Measurements from ENCODE around the gene SNRNP48. TPM values are rescaled to one million over a fixed set of nuclear protein-coding genes. Genes with fewer than 3 reads are reported as not detected.
A peak's percentile ranks its signal among the peaks of the same experiment; 100 is the strongest.

SNRNP48 gene
- total RNA-seq, 3 donors from 2014 or later (not counting 1 experiment from before 2014, with no cell fraction given), result 12.3 to 17.0 (median 14.0) TPM

GRCh38 chr6:7593229-7593628 is 3.2 kb downstream of the SNRNP48 start:
- H3K27me3 Mint-ChIP-seq (ENCODE audit: low read depth in 2 of 2), result no peaks in the 10 kb centered on the region
- Histone ChIP-seq H3K4me1 (ENCODE audit: control insufficient read depth, insufficient read depth, low read length) (peaks cover 8% of the 10 kb centered on the region), H3K27ac (ENCODE audit: low read length) (no peak overlapping the region), H3K36me3 (ENCODE audit: control insufficient read depth, insufficient read depth, low read length) (peaks cover 21% of the 10 kb centered on the region), H3K27me3 (ENCODE audit: control insufficient read depth, insufficient read depth, low read length) (no peaks in the 10 kb centered on the region), H3K4me3 (ENCODE audit: low read length) (no peak overlapping the region), H3K9me3 (ENCODE audit: control insufficient read depth, insufficient read depth, low read length) (no peaks in the 10 kb centered on the region)
- TF ChIP-seq, protein P1, sequence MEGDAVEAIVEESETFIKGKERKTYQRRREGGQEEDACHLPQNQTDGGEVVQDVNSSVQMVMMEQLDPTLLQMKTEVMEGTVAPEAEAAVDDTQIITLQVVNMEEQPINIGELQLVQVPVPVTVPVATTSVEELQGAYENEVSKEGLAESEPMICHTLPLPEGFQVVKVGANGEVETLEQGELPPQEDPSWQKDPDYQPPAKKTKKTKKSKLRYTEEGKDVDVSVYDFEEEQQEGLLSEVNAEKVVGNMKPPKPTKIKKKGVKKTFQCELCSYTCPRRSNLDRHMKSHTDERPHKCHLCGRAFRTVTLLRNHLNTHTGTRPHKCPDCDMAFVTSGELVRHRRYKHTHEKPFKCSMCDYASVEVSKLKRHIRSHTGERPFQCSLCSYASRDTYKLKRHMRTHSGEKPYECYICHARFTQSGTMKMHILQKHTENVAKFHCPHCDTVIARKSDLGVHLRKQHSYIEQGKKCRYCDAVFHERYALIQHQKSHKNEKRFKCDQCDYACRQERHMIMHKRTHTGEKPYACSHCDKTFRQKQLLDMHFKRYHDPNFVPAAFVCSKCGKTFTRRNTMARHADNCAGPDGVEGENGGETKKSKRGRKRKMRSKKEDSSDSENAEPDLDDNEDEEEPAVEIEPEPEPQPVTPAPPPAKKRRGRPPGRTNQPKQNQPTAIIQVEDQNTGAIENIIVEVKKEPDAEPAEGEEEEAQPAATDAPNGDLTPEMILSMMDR (IDR thresholded peaks at IDR 0.05), result no peak
- DNase-seq (no peak), ATAC-seq (no peak)
- whole genome bisulfite sequencing (ENCODE audit: insufficient coverage), result 95% methylated on average over 1 of the region's 1 CpG
- H3K4me3 Mint-ChIP-seq, result no peak overlapping the region
- H3K36me3 Mint-ChIP-seq, result no peaks in the 10 kb centered on the region
- no peaks in the 10 kb centered on the region for H3K9me3 Mint-ChIP-seq
- H3K4me1 Mint-ChIP-seq, result peaks cover 38 to 41% of the 10 kb centered on the region in 2 donors
- H3K27ac Mint-ChIP-seq, result peak overlapping the region; percentile 1 to 2
- intact Hi-C loops (cut with micrococcal nuclease), result no loop called here

DNA sequence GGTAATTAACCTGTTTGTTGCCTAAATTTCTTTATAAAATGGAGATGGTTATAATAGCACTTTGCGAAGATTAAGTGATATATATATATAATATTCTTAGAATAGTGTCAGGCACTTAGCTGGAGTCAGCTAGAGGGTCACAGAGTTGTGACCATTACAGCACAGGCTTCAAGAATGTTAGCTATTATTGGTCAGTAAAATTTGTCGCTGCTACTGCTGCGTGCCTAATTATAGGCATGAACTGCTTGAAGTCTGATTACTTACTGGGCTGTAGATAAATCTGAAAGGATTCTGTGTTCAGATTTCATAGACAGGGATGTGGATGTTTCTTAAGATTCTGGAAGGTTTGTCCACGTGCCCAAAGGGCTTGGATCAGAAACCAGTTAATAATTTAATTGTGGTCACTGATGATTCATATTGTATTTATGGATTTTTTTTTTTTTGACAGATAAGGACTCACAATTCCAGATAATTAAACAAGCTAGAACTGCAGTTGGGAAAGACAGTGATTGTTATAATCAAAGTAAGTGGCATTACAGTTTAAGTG is 4.7 kb downstream of the SNRNP48 start:
- intact Hi-C loops (cut with micrococcal nuclease), result no loop called here
- peaks cover 25% of the 10 kb centered on the region for H3K36me3 ChIP-seq (ENCODE audit: control insufficient read depth, insufficient read depth, low read length)
- Mint-ChIP-seq H3K27ac (no peak overlapping the region), H3K27me3 (ENCODE audit: low read depth in 2 of 2) (no peaks in the 10 kb centered on the region), H3K4me3 (no peak overlapping the region), H3K36me3 (no peaks in the 10 kb centered on the region), H3K9me3 (no peaks in the 10 kb centered on the region), H3K4me1 (peaks cover 32 to 35% of the 10 kb centered on the region in 2 donors)
- H3K4me3 ChIP-seq (ENCODE audit: low read length), result no peak overlapping the region
- no peak for DNase-seq
- ATAC-seq, result no peak
- no peaks in the 10 kb centered on the region for H3K27me3 ChIP-seq (ENCODE audit: control insufficient read depth, insufficient read depth, low read length)
- H3K4me1 ChIP-seq (ENCODE audit: control insufficient read depth, insufficient read depth, low read length), result peaks cover 8% of the 10 kb centered on the region
- no peaks in the 10 kb centered on the region for H3K9me3 ChIP-seq (ENCODE audit: control insufficient read depth, insufficient read depth, low read length)
- TF ChIP-seq, protein P1 (IDR thresholded peaks at IDR 0.05), result no peak
- 99% methylated on average over 3 of the region's 4 CpGs for WGBS (ENCODE audit: insufficient coverage)
- H3K27ac ChIP-seq (ENCODE audit: low read length), result no peak overlapping the region

DNA sequence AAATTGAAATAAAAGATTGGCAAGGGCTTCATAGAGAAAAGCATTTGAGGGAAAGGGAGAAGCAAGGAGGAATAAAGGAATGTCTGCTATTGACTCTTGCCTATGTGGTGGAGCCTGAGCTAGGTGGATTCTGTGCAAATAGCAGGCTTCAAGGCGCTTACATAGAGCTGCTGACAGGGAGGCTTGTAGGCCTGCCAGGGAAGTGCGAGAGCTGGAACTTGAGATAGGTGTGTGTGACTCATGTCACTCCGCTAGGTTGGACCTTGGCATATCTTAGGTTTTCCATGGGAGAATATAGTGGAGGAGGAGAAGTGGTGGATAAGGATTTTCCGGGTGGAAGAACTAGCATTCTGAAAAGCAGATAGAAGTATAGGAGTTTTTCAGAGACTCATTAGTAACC is 14.0 kb downstream of the SNRNP48 start:
- H3K4me1 ChIP-seq (ENCODE audit: control insufficient read depth, insufficient read depth, low read length), result no peaks in the 10 kb centered on the region
- H3K4me3 ChIP-seq (ENCODE audit: low read length), result no peak overlapping the region
- H3K27me3 ChIP-seq (ENCODE audit: control insufficient read depth, insufficient read depth, low read length), result no peaks in the 10 kb centered on the region
- 91% methylated on average over 4 of the region's 4 CpGs for WGBS (ENCODE audit: insufficient coverage)
- no peak overlapping the region for H3K27ac Mint-ChIP-seq
- DNase-seq, result no peak
- TF ChIP-seq, protein P1 (IDR thresholded peaks at IDR 0.05), result no peak
- H3K27me3 Mint-ChIP-seq (ENCODE audit: low read depth in 2 of 2), result no peaks in the 10 kb centered on the region
- no peaks in the 10 kb centered on the region for H3K9me3 Mint-ChIP-seq
- peaks cover 82% of the 10 kb centered on the region for H3K36me3 ChIP-seq (ENCODE audit: control insufficient read depth, insufficient read depth, low read length)
- H3K36me3 Mint-ChIP-seq, result peaks cover 42% of the 10 kb centered on the region
- intact Hi-C loops (cut with micrococcal nuclease), result no loop called here
- ATAC-seq, result no peak
- no peak overlapping the region for H3K27ac ChIP-seq (ENCODE audit: low read length)
- no peaks in the 10 kb centered on the region for H3K9me3 ChIP-seq (ENCODE audit: control insufficient read depth, insufficient read depth, low read length)
- H3K4me1 Mint-ChIP-seq, result no peaks in the 10 kb centered on the region
- H3K4me3 Mint-ChIP-seq, result no peak overlapping the region

DNA sequence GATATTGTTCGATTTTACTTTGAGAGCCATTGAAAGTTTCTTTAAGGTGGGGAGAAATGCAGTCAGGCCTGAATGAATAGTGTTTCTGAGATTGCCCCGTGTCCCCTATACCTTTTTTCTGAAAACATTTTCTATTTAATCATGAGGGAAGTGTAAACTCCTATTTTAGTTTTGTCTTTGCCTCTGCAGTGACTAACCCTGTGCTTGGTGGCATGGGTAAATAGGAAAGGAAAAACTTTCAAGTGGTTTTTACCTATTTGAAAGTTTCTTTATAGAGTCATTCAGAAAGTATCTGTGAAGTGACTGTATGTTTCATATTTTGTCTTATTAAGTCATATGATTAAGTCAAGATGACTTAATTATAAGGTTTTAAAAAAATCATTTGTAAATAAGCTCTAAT is 14.5 kb downstream of the SNRNP48 start:
- Histone ChIP-seq H3K9me3 (ENCODE audit: control insufficient read depth, insufficient read depth, low read length) (no peaks in the 10 kb centered on the region), H3K27ac (ENCODE audit: low read length) (no peak overlapping the region), H3K4me1 (ENCODE audit: control insufficient read depth, insufficient read depth, low read length) (no peaks in the 10 kb centered on the region), H3K36me3 (ENCODE audit: control insufficient read depth, insufficient read depth, low read length) (peaks cover 85% of the 10 kb centered on the region), H3K4me3 (ENCODE audit: low read length) (no peak overlapping the region), H3K27me3 (ENCODE audit: control insufficient read depth, insufficient read depth, low read length) (no peaks in the 10 kb centered on the region)
- H3K27me3 Mint-ChIP-seq (ENCODE audit: low read depth in 2 of 2), result no peaks in the 10 kb centered on the region
- no peaks in the 10 kb centered on the region for H3K4me1 Mint-ChIP-seq
- intact Hi-C loops (cut with micrococcal nuclease), result no loop called here
- TF ChIP-seq, protein P1 (IDR thresholded peaks at IDR 0.05), result no peak
- ATAC-seq (no peak), DNase-seq (no peak)
- no peaks in the 10 kb centered on the region for H3K9me3 Mint-ChIP-seq
- H3K36me3 Mint-ChIP-seq, result peaks cover 42% of the 10 kb centered on the region
- H3K4me3 Mint-ChIP-seq, result no peak overlapping the region
- WGBS (ENCODE audit: insufficient coverage), result 100% methylated on average over 1 of the region's 2 CpGs
- no peak overlapping the region for H3K27ac Mint-ChIP-seq
